CD4-positive, alpha-beta T cell treated with Interleukin-1 beta for 1 hour (primary cell): ENCODE results near the gene GPR150.
"Not testable (repeated sequence)": the region's sequence is repeated elsewhere in the genome, so short reads cannot be mapped to it uniquely, and the experiment has no call there.

ENCODE experiments used
- DNase-seq, 2 donors: peaks; one replicate each; pipeline ENCODE4 v3.0.0-alpha.2; 2020 to 2022

Gene GPR150

GRCh38 chr5:95624368-95624767 is 4.5 kb downstream of the GPR150 start:
- no peak for DNase-seq

GRCh38 chr5:95626701-95627100 is 6.8 kb downstream of the GPR150 start:
- DNase-seq = no peak

DNA sequence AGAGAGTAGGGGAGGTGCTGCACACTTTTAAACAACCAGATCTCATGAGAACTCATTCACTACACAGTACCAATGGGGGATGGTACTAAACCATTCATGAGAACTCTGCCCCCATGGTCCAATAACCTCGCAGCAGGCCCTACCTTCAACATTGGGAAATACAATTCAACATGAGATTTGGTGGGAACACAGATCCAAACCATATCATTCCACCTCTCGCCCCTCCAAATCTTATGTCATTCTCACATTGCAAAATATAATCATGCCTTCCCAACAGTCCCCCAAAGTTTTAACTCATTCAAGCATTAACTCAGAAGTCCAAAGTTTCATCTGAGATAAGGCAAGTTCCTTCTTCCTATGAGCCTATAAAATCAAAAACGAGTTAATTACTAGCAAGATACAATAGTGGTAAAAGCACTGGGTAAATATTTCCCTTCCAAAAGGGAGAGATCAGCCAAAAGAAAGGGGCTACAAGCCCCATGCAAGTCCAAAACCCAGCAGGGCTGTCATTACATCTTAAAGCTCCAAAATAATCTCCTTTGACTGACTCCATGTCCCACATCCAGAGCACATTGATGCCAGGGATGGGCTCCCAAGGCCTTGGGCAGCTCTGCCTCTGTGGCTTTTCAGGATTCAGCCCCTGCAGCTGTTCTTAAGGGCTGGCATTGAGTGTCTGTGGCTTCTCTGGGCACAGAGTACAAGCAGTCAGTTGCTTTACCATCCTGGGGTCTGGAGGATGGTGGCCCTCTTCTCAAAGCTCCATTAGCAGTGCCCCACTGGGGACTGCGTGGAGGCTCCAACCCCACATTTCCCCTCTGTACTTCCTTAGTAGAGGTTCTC is 8.3 kb downstream of the GPR150 start:
- no peak for DNase-seq

DNA sequence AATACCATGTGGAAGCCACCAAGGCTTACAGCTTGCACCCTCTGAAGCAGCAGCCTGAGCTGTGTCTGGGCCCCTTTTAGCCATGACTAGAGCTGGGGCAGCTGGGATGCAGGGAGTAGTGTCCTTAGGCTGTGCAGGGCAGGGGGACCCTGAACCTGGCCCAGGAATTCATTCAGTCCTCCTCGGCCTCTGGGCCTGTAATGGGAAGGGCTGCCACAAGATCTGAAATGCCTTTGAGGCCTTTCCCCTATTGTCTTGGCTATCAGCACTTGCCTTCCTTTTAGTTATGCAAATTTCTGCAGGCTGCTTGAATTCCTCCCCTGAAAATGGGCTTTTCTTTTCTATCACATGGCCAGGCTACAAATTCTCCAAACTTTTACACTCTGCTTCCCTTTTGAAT is 9.0 kb downstream of the GPR150 start:
- DNase-seq = no peak

GRCh38 chr5:95630394-95630917 is 10.6 kb downstream of the GPR150 start:
- DNase-seq = no peak

DNA sequence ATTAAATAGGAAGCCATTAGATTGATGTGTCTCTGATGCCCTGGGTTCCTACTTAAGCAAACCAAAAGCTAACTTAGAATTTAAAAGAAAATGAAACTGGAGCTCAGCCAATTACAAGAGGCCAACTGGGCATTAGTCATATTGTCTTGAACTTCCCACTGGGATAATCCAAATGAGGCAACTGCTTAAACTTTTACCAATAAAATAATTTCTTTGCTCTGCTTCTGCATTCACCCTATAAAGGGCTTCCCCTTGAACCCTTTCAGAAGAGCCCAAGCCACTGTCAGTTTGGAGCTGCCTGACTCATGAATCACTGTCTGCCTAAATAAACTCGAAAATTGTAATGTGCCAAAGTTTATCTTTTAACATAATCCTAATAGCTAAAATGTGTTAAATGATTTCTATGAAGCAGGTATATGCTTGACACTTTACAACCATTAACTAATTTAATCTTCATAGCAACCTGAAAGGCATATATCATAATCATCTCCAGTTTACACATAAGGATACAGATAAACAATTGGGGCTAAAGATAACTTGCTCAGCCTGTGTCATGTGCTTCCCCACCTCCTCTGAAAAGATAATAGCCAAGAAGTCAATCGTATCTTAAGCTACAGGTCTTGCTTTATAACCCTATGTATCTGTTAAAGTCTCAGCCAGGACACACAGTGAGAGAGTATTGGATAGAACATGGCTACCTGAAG is 11.5 kb downstream of the GPR150 start:
- DNase-seq = no peak

GRCh38 chr5:95631991-95632675 is 12.2 kb downstream of the GPR150 start:
- DNase-seq = peak; percentile 72 to 82

GRCh38 chr5:95632942-95633341 is 13.1 kb downstream of the GPR150 start:
- not testable (repeated sequence) for DNase-seq

DNA sequence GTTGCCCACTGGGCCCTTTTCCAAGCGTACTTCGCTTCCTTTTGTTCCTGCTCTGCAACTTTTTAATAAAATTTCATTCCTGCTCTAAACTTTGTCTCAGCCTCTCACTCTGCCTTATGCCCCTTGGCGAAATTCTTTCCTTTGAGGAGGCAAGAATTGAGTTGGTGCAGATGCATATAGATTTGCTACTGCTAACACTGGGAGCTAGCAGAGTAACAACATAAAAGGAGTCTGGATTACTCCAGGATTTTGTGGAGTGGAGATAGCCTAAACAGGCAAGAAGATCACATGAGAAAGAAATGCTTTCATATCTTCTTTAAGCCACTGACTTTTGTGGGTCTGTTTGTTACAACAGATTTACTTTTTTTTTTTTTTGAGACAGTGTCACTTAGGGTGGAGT is 13.8 kb downstream of the GPR150 start:
- no peak for DNase-seq

DNA sequence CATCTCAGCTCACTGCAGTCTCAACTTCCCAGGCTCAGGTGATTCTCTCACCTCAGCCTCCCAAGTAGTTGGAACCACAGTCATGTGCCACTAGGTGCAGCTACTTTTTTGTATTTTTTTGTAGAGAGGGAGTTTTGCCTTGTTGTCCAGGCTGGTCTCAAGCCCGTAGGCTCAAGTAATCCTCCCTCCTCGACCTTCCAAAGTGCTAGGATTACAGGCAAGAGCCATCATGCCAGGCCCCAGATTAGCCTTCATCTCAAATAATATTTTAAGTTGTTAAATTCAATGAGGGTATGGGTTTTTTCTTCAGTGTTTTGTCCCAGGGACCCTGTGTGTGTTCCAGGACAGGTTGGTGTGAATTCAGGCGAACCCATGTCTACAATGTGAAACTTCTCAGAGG is 14.2 kb downstream of the GPR150 start:
- no peak for DNase-seq

DNA sequence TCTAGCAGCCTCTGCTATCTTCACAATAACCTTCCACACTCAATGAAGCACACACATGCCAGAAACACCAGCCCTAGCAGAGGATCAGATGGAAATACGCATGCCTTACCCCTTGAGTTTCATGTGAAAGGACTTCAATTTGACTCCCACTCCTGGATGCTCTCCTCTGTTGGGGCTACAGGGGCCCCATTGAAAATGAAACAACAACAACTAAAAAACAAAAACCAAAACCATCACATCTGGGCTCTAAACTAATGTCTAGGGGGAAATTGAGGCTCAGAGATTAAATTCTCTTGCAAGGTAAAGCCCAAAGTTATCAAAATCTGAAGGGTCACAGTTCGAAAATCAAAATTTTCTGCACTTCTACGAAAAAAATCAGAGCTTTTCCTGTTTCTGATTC is 18.7 kb downstream of the GPR150 start:
- no peak for DNase-seq

DNA sequence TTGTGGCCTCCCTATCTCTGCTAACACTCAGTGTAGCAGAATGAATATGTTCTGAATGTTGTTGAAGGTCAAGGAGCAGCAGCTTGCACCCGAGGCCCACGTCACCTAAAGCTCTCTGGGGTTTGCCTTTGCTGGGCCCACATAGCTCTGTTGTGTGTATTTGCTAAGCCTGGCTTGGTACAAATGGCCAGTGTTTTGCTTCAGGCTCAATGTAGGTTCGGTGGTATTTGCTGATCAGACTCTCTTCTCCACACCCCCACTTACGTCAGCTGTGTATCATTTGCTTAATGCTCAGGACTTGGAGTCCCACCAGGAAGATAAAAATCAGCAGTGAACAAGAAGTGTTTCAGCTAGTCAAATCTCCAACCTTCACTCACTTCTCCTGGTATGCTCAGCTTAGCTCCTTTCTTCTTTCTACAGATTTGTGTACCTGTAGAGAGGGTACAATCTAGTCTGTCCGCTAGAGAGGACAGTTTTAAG is 21.9 kb downstream of the GPR150 start:
- DNase-seq = no peak

DNA sequence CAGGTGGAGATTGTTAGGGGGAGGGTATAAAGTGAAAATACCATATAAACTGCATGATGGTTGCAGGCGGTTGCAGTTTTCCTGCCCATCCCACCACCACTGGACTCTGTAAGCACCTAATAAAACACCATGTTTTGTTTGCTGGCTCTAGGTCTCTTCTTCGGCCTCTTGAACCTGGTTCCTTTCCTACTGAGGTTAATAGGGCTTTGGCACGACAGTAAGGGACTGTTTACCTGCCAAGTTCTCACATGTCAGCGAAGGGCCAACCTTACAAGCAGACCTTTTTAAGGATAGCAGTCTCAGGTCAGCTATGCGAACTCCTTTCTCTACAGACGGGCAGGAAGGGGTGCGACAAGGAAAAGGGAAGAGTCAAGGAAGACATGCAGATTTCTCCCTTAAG is 23.3 kb downstream of the GPR150 start:
- no peak for DNase-seq

- DNase-seq = peak; percentile 42 to 72
Measured at GRCh38 chr5:95644351-95645042, 24.6 kb downstream of the GPR150 start.

- DNase-seq = not testable (repeated sequence)
Measured at GRCh38 chr5:95646226-95646568, 26.3 kb downstream of the GPR150 start.

GRCh38 chr5:95646569-95647431 is 26.9 kb downstream of the GPR150 start, which contains the start of gene RFESD:
RFESD (plus strand) TSS chr5:95646777; CDS start chr5:95652272, 5,495 bp downstream.
- peak; percentile 94 to 96 for DNase-seq

DNA sequence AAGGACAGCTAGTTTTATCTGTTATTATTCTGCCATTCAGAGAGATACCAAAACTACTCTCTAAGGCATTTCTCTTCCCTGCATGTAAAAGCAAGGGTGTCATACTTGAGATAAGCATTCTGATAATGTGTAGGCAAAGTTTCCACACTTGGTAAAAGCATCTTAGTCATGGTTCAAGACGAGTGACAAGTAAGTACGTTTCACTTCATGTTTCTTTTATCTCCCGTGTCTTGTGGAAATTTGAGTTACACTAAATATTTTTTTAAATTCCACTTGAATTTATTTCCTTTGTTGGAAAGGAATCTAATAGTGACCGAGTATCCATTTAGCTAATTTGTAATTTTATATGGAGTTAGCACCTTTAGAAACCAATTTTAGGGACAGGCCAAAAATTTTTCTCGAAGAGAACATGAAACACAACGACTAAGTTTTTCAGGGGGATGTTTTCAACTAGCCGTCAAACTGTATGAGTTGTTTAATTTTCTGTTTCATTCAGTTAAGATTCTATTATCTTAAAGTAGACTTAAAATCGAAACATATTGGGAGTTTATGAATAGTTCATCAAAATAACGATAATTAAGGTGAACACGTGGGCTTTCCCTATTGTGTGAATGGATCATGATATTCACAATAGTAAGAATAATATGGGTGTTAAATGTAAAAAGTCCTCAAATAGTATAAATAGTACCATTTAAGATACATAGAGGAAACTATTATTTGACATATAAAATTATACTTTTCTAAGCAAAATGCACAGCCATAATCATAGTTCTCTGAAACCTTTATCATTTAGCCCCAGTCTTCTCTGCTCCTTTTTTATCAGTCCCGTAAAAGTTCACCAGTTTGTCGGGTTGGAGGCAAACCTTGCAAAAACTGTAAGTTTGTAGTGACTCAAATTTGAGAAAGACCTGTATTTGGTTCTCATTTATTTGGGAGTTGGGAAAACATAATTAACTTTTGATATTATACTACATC is 28.3 kb downstream of the GPR150 start:
- DNase-seq = no peak

DNA sequence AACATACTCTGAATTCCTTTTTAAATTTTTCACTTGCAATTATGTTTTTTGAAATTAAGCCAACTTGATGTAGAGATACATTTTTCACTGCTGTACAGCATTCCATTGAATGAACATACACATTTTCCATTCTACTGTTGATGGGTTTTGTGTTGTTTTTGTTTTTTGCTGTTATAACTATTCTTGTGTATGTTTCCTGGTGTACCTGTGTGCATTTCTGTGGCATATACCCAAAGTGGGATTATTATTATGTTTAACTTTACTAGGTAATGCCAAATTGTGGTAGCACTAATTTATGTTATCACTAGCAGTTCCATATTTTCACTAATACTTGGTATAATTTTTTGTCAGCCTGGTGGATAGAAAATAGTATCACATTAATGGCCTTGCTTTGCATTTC is 29.4 kb downstream of the GPR150 start:
- no peak for DNase-seq

DNA sequence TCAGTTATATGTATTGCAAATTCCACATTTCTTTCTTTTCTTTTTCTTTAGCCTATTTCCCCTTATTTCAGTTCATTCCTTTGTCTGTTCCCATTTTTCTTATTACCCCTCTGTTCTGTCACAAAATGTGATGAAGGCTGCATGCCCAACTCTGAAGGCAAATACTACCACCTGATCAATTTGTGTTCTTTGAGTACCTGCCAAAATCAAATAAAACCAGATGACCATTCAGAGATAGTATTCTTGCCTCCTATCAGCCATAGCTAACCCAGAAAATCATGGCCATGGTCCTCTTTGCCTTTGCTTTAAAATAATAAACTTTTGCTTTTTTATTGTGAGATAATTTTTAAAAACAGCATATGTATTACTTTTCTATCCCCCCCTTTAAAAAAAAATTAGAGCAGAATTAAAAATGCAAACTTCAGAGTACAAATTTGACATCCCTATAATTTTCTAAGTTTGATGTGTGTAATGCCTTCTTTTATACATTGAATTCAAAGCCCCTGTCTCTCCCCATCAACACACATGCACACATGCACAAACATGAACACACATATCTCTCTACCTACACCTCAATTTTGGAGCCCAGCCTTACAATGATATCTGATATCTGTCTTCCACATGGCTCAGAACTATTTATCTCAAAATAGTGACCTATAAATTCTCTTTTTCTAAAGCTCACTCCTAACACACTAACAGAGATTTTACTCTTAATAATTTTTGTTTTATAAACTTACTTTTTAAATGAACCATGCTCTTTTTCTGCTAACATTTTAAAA is 30.1 kb downstream of the GPR150 start:
- no peak for DNase-seq

DNA sequence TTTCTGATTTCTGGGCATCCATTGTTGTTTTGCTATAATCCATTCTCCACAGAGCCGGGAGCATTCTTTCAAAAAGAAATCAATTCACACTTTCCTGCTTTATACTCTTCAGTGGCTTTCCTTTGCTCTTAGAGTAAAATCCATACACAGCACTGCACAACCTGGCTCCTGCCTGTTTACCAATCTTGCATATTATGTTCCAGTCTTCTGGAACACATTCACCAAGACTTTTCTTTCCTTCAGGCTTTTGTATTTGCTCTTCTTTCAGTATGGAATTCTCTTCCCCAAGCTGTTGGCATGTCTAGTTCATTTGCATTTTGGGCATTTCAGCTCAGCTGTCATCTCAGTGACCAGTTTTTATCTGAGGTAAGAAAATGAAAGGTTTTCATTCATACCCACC is 33.0 kb downstream of the GPR150 start:
- DNase-seq = no peak
